ENCODE results near the gene PXYLP1. TPM values are rescaled to one million over a fixed set of nuclear protein-coding genes. Genes with fewer than 3 reads are reported as not detected.

PXYLP1 gene
- total RNA-seq, 1 experiment from 2014 or later, result 7.8 TPM

- ChIA-PET POLR2A (ENCODE audit: unreplicated experiment) (no interaction called here), CTCF (no interaction called here)
- H3F3A ChIP-seq (ENCODE audit: insufficient read depth, low read depth), result peaks cover 2% of the 10 kb centered on the region
- no peak overlapping the region for H3K4me2 ChIP-seq
- H3K9me2 ChIP-seq (ENCODE audit: insufficient read depth), result no peaks in the 10 kb centered on the region
- DNase-seq, result no peak
- intact Hi-C loops (cut with micrococcal nuclease; ENCODE audit: unreplicated experiment), result no loop called here
- peaks cover 16% of the 10 kb centered on the region for H3K4me1 ChIP-seq (replicated peaks; ENCODE audit: insufficient read depth)
- no peak overlapping the region for H2AFZ ChIP-seq
- no peak overlapping the region for H3K4me3 ChIP-seq
- no TSS peak for BruUV-seq (replicated peaks)
- H3K36me3 ChIP-seq (ENCODE audit: low read depth), result peaks cover 11% of the 10 kb centered on the region
- H3K9me3 ChIP-seq (ENCODE audit: insufficient read depth, low read depth), result no peaks in the 10 kb centered on the region
- H3K79me2 ChIP-seq (ENCODE audit: low read depth), result no peaks in the 10 kb centered on the region
- H3K27ac ChIP-seq, result no peak overlapping the region
- H3K27me3 ChIP-seq (ENCODE audit: insufficient read depth, low read depth), result no peaks in the 10 kb centered on the region
- TF ChIP-seq EZH2 (IDR thresholded peaks at IDR 0.05; ENCODE audit: low read depth), result no peak
- TF ChIP-seq CTCF (conservative IDR thresholded peaks at IDR 0.05), result no peak
- no peaks in the 10 kb centered on the region for H4K20me1 ChIP-seq (ENCODE audit: insufficient read depth)
Measured at GRCh38 chr3:141267629-141268028, 36.0 kb downstream of the PXYLP1 start.

- no TSS peak for BruUV-seq (replicated peaks)
- H3K9me3 ChIP-seq (ENCODE audit: insufficient read depth, low read depth), result no peaks in the 10 kb centered on the region
- intact Hi-C loops (cut with micrococcal nuclease; ENCODE audit: unreplicated experiment), result no loop called here
- ChIA-PET CTCF (no interaction called here), POLR2A (ENCODE audit: unreplicated experiment) (no interaction called here)
- DNase-seq, result no peak
- no peak overlapping the region for H3K4me3 ChIP-seq
- TF ChIP-seq EZH2 (IDR thresholded peaks at IDR 0.05; ENCODE audit: low read depth) (no peak), CTCF (conservative IDR thresholded peaks at IDR 0.05) (no peak)
- H3K27ac ChIP-seq, result no peak overlapping the region
- H3F3A ChIP-seq (ENCODE audit: insufficient read depth, low read depth), result peaks cover 9% of the 10 kb centered on the region
- no peaks in the 10 kb centered on the region for H4K20me1 ChIP-seq (ENCODE audit: insufficient read depth)
- no peaks in the 10 kb centered on the region for H3K79me2 ChIP-seq (ENCODE audit: low read depth)
- H3K27me3 ChIP-seq (ENCODE audit: insufficient read depth, low read depth), result no peaks in the 10 kb centered on the region
- H3K4me2 ChIP-seq, result no peak overlapping the region
- H2AFZ ChIP-seq, result no peak overlapping the region
- peaks cover 9% of the 10 kb centered on the region; the same call in 1 of the 2 replicates for H3K36me3 ChIP-seq (ENCODE audit: low read depth)
- no peaks in the 10 kb centered on the region for H3K9me2 ChIP-seq (ENCODE audit: insufficient read depth)
- peaks cover 23% of the 10 kb centered on the region for H3K4me1 ChIP-seq (replicated peaks; ENCODE audit: insufficient read depth)
Measured at GRCh38 chr3:141268306-141268705, 36.7 kb downstream of the PXYLP1 start.

GRCh38 chr3:141268791-141269190, 37.2 kb downstream of the PXYLP1 start:
- intact Hi-C loops (cut with micrococcal nuclease; ENCODE audit: unreplicated experiment), result no loop called here

More at GRCh38 chr3:141268791-141269190, 37.2 kb downstream of the PXYLP1 start:
- ChIA-PET POLR2A (ENCODE audit: unreplicated experiment) (no interaction called here), CTCF (no interaction called here)
- H3K27ac ChIP-seq, result no peak overlapping the region
- peaks cover 14% of the 10 kb centered on the region for H3F3A ChIP-seq (ENCODE audit: insufficient read depth, low read depth)
- BruUV-seq (replicated peaks), result no TSS peak
- no peaks in the 10 kb centered on the region for H3K79me2 ChIP-seq (ENCODE audit: low read depth)
- TF ChIP-seq CTCF (conservative IDR thresholded peaks at IDR 0.05) (no peak), EZH2 (IDR thresholded peaks at IDR 0.05; ENCODE audit: low read depth) (no peak)
- no peaks in the 10 kb centered on the region for H4K20me1 ChIP-seq (ENCODE audit: insufficient read depth)
- H3K9me3 ChIP-seq (ENCODE audit: insufficient read depth, low read depth), result no peaks in the 10 kb centered on the region
- DNase-seq, result no peak
- no peak overlapping the region for H2AFZ ChIP-seq
- H3K4me2 ChIP-seq, result no peak overlapping the region
- peaks cover 9% of the 10 kb centered on the region; the same call in 1 of the 2 replicates for H3K36me3 ChIP-seq (ENCODE audit: low read depth)
- H3K4me1 ChIP-seq (replicated peaks; ENCODE audit: insufficient read depth), result peaks cover 28% of the 10 kb centered on the region
- H3K27me3 ChIP-seq (ENCODE audit: insufficient read depth, low read depth), result no peaks in the 10 kb centered on the region
- no peak overlapping the region for H3K4me3 ChIP-seq
- no peaks in the 10 kb centered on the region for H3K9me2 ChIP-seq (ENCODE audit: insufficient read depth)
